Skin of body (tissue), 2 donors: ENCODE measurements around the gene FKBP4. TPM values are rescaled to one million over a fixed set of nuclear protein-coding genes. Genes with fewer than 3 reads are reported as not detected.
A peak's percentile ranks its signal among the peaks of the same experiment; 100 is the strongest.

Experiments
- DNase-seq: peaks from one replicate; lab custom pipeline; 2025; lab: John Stamatoyannopoulos, UW
- total RNA-seq: library from RNA; depleted of rRNA; stranded (reverse); fragments of >200 nt; gene quantifications from one replicate; pipeline ENCODE4 v1.2.3, GENCODE V29; 2014

FKBP4 gene
- total RNA-seq, 1 donor from 2014 or later, result 38.5 TPM

GRCh38 chr12:2812290-2813213 lies 17.8 kb downstream of the FKBP4 start, which contains the start of gene ITFG2:
Gene ITFG2, plus strand, starts transcription at chr12:2812668. Its CDS starts 93 bp downstream, at chr12:2812761.
- peak; percentile 99 for DNase-seq

DNA sequence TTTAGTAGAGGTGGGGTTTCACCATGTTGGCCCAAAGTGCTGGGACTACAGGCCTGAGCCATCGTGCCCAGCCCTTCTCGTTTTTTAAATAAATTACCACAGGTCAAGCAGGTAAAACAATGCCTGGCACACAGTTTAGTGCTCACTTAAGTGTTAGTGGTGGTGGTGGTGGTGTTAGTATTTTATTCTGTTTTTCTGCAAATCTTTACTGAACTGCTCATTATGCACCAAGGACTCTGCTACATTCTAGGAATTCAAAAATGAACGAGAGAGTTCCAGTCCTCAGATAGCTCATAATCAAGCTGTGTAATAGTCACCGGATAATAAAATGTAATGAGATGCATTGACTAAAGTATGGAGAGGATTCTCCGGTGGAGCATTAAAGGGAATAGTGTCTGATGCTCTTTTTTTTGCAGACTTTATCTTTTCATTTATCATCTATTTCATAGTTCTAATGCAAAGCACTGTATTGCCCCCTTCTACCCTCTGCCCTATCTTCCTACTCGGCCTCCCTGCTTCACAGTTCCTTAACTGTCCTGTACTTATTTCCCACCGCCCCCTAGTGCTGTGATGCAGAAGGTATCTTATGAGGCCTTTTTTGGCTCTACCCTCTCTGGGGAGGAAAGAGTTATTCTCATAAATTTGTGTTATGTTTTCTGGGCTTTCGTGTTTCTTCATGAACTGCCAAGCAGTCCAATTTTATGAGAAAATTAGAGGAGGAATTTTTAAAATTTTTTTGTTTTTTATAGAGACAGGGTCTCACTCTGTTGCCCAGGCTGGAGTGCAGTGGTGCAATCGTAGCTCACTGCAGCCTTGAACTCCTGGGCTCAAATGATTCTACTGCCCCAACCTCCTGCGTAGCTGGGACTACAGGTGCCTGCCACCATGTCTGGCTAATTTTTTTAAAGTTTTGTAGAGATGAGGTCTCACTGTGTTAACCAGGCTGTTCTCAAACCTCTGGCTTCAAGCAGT lies 18.7 kb downstream of the FKBP4 start:
- peak; percentile 59 for DNase-seq

- DNase-seq, result no peak
Observed at GRCh38 chr12:2819810-2820209, 25.0 kb downstream of the FKBP4 start.

- no peak for DNase-seq
Observed at GRCh38 chr12:2820432-2820831, 25.7 kb downstream of the FKBP4 start.

DNA sequence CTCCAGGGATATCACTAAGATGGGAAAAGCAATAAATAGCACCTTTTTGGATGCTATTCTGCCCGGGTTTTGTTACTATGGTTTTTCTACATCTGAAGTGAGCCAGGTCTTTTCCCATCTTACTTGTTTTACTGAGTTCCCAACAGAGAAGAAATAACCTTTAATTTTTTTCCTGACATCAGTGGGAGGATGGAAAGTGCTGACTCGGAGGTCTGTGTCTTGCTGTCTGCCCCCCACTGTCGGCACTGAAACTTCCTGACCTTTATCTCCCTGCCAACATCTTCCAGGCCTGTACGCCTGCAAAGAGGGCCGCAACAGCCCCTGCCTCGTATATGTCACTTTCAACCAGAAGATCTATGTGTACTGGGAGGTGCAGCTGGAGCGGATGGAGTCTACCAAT lies 28.7 kb downstream of the FKBP4 start:
- DNase-seq, result no peak

GRCh38 chr12:2824541-2824940 lies 29.8 kb downstream of the FKBP4 start:
- DNase-seq, result no peak

- DNase-seq, result no peak
Observed at GRCh38 chr12:2825132-2825531, 30.4 kb downstream of the FKBP4 start.

DNA sequence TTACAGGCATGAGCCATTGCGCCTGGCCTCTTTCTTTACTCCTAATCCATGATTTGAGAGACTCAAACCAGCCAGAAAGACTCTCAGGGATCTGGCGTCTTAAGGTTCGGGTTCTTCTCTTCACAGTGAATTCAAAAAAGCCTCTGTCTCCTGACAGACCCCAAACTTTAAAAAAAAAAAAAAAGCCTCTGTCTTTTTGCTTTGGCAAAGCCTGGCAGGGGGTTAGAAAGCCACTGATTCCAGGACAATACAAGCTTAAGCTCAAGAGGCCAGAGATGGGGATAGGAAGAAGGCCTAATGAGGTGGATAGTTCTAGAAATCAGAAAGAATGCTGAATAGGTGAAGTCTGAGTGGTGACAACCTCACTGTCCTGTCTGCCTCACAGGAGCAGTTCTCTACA lies 31.3 kb downstream of the FKBP4 start:
- no peak for DNase-seq

- no peak for DNase-seq
Observed at GRCh38 chr12:2826721-2827515, 32.1 kb downstream of the FKBP4 start.

DNA sequence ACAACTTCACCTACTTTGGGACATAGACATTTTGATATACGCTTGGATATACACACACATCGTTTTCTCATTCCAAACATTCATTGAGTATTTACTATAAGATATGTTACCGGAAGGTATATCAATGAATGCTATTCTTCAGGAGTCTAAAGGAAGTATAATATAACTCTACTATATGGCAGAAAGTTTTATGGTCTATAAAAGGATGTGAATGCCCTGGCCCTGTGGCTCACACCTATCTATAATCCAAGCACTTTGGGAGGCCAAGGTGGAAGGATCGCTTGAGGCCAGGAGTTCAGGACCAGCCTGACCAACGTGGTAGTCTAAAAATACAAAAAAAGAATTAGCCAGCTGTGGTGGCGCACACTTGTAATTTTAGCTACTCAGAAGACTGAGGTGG lies 34.5 kb downstream of the FKBP4 start:
- no peak for DNase-seq

DNA sequence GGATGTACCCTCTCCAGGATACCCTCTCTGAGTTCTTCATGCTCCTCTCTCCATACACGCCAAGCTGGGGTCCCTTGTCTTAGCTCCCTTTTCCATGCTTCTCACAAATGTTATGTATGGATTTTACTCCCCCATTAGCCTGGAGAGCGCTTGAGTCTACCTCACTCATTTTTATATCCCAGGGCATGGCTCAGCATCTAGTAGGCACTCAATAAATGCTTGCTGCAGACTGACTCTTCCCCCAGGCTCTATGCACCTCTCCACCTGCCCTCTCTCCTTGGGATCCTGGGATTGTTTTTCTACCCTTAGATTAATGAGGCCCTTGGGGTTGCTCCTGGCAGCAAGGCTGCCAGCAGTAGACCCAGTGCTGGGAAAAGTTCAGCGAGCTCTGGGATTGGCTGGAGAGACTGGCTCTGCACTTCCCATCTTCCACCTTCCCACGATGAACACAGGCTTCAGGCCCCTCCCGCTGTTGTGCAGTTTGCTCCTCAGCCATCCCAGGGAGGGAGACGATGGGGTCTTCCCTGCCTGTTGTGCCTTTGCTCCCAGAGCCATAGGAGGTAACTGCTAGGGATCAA lies 37.9 kb downstream of the FKBP4 start:
- no peak for DNase-seq

DNA sequence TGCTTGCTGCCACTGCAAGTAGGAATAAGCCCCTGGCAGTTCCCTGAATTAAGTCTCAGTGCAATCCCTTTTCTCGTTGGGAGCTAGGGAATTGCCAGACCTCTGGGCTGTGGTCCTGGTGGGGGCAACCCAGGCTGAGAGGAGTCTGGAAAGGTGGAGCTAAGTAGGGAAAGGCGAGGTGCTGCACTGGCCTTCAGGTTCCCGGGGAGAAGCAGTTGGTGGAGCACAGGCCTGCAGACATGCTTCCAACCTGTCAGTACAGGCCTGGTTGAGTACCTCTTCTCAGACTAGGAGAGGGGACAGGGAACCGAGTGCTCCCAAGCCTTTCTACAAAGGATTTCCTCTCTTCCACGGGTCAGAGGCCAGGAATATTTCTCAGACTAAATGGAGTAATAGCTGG lies 38.6 kb downstream of the FKBP4 start:
- no peak for DNase-seq

- DNase-seq, result no peak
Observed at GRCh38 chr12:2833810-2834209, 39.0 kb downstream of the FKBP4 start.

DNA sequence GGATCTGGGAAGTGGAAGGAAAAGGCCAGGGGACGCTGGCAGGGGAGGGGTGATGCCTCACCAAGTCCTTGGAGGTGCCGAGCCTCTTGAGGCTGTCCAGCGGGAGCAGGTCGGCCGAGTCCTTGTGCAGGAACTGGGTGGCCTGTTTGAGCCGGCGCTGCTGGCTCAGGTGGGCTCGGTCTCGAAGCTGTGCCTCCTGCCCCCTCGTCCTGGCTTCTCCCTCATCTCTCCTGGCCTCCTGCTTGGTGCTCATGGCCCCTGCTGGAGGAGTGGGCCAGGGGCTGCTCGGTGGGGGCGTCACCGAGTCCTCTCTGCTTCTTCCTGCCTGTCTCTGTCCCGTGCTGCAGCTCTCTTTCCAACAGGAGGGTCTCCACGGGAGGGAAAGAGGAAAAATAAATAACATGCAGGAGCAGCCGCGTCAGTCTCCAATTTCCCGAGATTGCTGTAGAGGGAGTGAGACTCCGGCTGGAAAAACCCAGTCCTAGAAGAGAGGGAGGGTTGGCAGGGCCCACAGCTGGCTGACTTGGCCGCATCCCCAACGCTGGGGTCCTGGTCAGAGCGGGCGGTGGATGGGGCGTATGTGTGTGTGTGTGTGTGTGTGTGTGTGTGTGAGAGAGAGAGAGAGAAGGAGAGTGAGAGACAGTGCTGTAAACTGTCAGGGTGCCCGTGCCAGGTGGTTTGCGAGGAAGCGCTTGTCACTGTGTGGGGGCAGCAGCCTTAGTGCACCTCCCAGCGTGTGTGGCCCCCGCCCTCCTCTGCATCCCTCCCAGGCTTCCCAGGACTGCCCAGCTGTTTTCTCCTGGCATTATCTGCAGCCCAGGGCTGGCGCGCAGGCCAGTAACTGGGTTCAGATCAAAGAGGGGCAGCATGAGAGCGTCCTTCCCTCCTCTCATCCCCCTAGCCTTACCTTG lies 40.1 kb downstream of the FKBP4 start, which contains the start of gene NRIP2:
TSS of gene NRIP2 (minus strand) at position 455 of the 911 bp plus-strand sequence. CDS start at position 403, 52 bp downstream.
- peak; percentile 51 for DNase-seq

GRCh38 chr12:2835691-2836403 lies 41.1 kb downstream of the FKBP4 start:
- no peak for DNase-seq

DNA sequence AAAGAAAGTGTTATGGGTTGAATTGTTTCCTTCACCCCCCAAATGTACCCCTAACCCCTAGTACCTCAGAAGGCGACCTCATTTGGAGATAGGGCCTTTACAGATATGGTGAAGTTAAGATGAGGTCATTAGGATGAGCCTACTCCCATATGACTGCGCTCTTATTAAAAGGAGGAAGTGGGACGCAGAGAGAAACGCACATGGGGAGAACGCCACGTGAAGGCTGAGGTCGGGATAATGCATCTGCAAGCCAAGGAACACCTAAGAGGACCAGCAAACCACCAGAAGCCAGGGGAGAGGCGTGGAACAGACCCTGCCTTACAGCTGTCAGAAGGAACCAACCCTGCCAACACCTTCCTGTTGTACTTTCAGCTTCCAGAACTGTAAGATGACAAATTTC lies 41.8 kb downstream of the FKBP4 start:
- no peak for DNase-seq

- DNase-seq, result no peak
Observed at GRCh38 chr12:2841056-2841650, 46.4 kb downstream of the FKBP4 start.

- no peak for DNase-seq
Observed at GRCh38 chr12:2842948-2843347, 48.2 kb downstream of the FKBP4 start.

- no peak for DNase-seq
Observed at GRCh38 chr12:2844786-2845185, 50.0 kb downstream of the FKBP4 start.
